Activated T-helper 1 cell treated with anti-CD3 and anti-CD28 coated beads, Interleukin-12 subunit alpha, Interleukin-12 subunit beta, Interleukin-2, Interleukin-4 antibody, amounts not matched to agents 30 ng/mL and 10 ng/mL and 1 ng/mL, durations not matched to agents 14 hours and 24 hours and 36 hours (primary cell): Measurements from ENCODE around the gene DOCK1. TPM values are rescaled to one million over a fixed set of nuclear protein-coding genes. Genes with fewer than 3 reads are reported as not detected.

ENCODE experiments used
- DNase-seq: peaks from one replicate; pipeline ENCODE4 v3.0.0; 2021; ENCODE audit warnings: low spot score
- H3K27ac Mint-ChIP-seq: one replicate; pipeline ENCODE4 v1.8.0; 2021; ENCODE audit warnings: mild to moderate bottlenecking, mixed read lengths
- H3K27me3 Mint-ChIP-seq: one replicate; pipeline ENCODE4 v1.8.0; 2022; ENCODE audit warnings: mild to moderate bottlenecking, moderate library complexity, mixed read lengths; ENCODE audit not compliant: insufficient read depth
- H3K36me3 Mint-ChIP-seq: one replicate; pipeline ENCODE4 v1.8.0; 2021; ENCODE audit warnings: low read depth, mixed read lengths
- H3K4me1 Mint-ChIP-seq: one replicate; pipeline ENCODE4 v1.8.0; 2021; ENCODE audit warnings: low read depth, mixed read lengths
- H3K4me3 Mint-ChIP-seq: one replicate; pipeline ENCODE4 v1.8.0; 2021; ENCODE audit warnings: mild to moderate bottlenecking, moderate library complexity, mixed read lengths
- H3K9me3 Mint-ChIP-seq: one replicate; pipeline ENCODE4 v1.8.0; 2021; ENCODE audit warnings: mixed read lengths
- intact Hi-C: fragments of 100-400 bp; cut with micrococcal nuclease; formaldehyde crosslinking; loops from one replicate; pipeline ENCODE4 v1.15.1; 2024
- total RNA-seq: library from RNA; stranded (reverse); gene quantifications from 2 replicates; pipeline ENCODE4 v1.2.3, GENCODE V29; 2022

DOCK1 gene
- total RNA-seq, 1 donor from 2014 or later = 0.75 TPM

DNA sequence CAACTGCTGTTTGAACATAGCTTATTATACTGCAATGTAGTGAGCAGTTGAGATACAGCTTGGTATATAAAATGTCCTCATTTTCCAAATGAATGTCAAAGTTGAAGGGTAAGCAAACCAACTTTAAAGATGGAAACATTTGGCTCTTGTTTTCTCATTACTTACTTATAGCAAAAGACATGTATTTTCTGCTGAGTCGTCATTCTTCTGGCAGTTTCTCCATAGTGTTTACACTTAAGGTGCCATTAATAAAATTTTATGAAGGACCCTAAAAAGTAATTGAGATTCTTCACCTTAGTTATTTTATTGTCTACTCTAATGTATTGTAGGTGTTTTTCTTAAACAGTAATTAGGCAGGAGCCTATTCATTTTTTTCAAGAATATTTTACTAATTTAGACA is 222.6 kb downstream of the DOCK1 start:
- no peaks in the 10 kb centered on the region for H3K9me3 Mint-ChIP-seq
- H3K27me3 Mint-ChIP-seq = peaks cover 5% of the 10 kb centered on the region
- intact Hi-C loops = no loop called here
- no peak overlapping the region for H3K27ac Mint-ChIP-seq
- no peak overlapping the region for H3K4me3 Mint-ChIP-seq
- DNase-seq = no peak
- H3K4me1 Mint-ChIP-seq = no peaks in the 10 kb centered on the region
- no peaks in the 10 kb centered on the region for H3K36me3 Mint-ChIP-seq

DNA sequence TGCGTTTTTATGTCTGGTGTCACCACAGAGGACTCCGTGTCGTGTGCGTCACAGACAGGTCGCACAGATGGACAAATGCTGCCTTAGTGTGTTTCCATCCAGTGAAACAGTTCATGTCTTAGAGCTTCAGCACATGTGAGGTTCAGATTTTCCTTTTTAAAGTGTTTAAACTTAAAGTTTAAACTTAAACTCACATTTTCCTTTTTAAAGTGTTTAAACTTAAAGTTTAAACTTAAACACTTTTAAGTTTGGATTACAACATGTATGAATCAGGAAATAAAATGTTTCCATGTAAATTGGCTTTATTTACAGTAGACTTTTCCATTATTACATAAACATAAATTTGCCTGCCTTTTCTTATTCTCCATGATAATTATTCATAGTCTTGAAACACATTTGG is 223.9 kb downstream of the DOCK1 start:
- Mint-ChIP-seq H3K9me3 (no peaks in the 10 kb centered on the region), H3K27ac (no peak overlapping the region), H3K36me3 (no peaks in the 10 kb centered on the region), H3K27me3 (peaks cover 5% of the 10 kb centered on the region), H3K4me3 (no peak overlapping the region), H3K4me1 (no peaks in the 10 kb centered on the region)
- no peak for DNase-seq
- intact Hi-C loops = no loop called here

DNA sequence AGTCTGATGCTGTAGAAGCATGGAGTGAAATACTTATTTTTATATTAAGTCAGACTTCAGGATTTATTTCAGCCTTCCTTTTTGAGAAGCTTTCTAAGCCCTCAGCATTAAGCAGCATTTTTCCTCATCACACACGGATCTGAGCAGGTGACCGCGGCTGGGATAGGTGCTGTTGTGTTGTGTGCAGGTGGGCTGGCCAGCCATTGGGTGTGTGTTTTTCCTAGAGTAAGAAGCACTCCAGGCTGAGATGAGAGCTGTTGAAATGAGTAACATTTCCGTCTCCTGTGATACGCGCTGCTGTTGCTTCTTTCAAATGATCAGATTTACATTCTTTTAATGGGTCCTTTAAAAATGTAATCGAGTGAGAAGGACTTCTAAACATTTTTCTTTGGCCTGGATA is 227.2 kb downstream of the DOCK1 start:
- no peaks in the 10 kb centered on the region for H3K4me1 Mint-ChIP-seq
- H3K4me3 Mint-ChIP-seq = no peak overlapping the region
- no peaks in the 10 kb centered on the region for H3K36me3 Mint-ChIP-seq
- H3K27ac Mint-ChIP-seq = no peak overlapping the region
- DNase-seq = no peak
- H3K9me3 Mint-ChIP-seq = no peaks in the 10 kb centered on the region
- peaks cover 2% of the 10 kb centered on the region for H3K27me3 Mint-ChIP-seq
- intact Hi-C loops = no loop called here

DNA sequence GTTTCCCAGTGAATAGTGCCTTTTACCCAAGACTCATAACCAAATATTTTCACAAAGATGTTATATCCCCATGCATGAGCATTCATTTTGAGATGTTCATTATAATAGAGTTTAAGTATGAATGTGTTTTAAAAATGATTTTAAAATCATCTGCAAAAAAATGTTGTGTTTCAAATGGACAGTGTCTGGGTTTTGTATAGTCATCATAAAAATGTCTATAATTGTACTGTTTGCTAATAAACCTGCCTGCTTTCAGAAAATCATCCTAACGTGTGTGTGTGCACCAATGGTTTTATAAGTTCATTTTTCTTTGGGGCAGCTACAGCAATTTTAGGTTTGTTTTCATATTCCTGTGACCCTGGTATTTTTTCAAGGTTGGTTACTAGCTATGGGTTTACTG is 228.0 kb downstream of the DOCK1 start:
- Mint-ChIP-seq H3K9me3 (no peaks in the 10 kb centered on the region), H3K4me1 (no peaks in the 10 kb centered on the region), H3K27ac (no peak overlapping the region), H3K36me3 (no peaks in the 10 kb centered on the region), H3K4me3 (no peak overlapping the region), H3K27me3 (peaks cover 2% of the 10 kb centered on the region)
- DNase-seq = no peak
- intact Hi-C loops = no loop called here

DNA sequence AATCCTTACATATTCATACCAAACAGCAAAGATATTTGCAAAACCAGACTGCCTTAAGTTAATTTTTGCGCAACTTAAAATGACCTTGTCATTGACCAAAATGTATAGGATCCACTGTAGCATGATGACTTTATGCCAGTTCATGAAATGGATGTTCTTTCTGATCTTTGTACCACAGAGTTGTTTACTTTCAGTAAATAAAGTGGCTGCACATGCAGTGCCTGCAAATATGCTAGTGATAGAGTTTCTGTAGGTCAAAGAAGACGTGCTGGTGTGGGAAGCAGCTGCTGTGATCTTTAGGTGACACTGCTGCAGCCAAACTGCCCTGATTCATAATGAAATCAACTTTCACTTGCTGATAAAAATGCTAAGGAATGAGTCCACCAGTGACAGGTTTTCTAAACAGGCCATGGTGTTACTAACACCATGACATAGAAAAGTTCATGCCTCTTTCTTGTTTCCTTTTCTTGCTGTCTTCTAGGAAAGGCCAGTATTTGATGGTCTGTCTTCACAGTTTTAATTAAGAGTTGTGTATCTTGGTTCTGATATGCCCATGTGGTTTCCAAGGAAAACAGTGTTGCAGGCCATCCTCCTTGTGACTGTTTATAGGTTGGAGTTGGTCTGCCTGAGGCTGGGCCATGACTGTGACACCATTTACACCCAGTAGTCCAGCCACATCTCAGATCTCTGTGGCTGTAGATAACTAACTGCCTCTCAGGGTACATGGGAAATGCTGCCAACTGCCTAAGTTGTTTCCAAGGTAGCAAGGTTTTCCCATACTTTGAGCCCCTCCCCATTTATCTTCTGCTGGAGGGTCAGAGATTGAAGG is 228.7 kb downstream of the DOCK1 start:
- peaks cover 2% of the 10 kb centered on the region for H3K27me3 Mint-ChIP-seq
- intact Hi-C loops = no loop called here
- H3K9me3 Mint-ChIP-seq = no peaks in the 10 kb centered on the region
- H3K4me1 Mint-ChIP-seq = no peaks in the 10 kb centered on the region
- no peak for DNase-seq
- no peaks in the 10 kb centered on the region for H3K36me3 Mint-ChIP-seq
- H3K4me3 Mint-ChIP-seq = no peak overlapping the region
- no peak overlapping the region for H3K27ac Mint-ChIP-seq

DNA sequence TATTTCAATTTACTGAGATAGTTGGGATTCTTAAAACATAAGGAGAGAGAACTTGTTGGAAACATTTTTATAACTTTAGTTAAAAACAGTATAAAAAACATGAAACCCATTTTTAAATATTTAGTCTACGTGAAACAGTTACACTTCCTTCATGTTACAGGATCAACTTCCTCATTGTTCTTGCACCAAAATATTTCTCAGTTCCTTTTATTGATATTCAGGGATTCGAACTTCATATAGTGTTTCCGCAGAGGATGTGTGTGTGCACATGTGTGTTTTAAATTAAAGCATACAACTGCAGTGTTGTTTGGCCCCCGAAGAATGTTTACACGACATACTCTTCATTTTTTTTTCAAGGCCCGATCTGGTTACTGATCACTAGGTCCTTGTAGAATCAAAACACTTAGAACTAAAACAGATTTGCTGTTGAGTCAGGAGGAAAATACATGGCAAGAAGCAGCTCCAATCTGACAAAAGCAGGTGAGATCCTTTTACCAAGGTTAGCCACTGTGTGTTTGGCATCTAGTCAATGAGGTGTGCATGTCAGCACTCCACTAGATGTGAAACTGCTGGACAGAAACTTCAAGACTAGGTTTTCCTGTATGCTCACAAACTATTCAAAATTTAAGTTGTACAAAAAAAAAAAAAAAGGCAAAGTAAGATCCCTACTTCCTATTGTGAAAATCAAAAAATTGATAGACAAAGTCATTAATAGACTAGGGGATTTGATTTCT is 230.8 kb downstream of the DOCK1 start:
- Mint-ChIP-seq H3K4me1 (no peaks in the 10 kb centered on the region), H3K36me3 (no peaks in the 10 kb centered on the region), H3K4me3 (no peak overlapping the region), H3K9me3 (no peaks in the 10 kb centered on the region), H3K27ac (no peak overlapping the region), H3K27me3 (peaks cover 4% of the 10 kb centered on the region)
- DNase-seq = no peak
- intact Hi-C loops = no loop called here

DNA sequence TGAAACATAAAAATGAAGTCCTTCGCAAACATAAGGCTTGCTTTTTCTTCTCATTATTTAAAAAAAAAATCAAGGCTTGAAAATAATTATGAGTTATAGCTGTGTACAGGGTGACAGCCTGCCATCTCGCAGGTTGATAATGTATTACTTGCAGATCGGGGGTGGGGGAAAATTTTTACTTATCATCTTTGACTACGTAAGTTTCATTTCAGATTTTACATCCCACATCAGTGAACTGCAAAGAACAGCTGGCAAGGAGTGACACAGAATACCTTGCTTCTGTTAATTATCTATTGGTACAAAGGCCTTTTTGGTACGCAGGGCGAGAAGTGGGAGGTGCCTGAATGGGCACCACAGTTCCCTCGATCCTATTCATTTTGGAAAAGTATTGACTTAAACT is 232.2 kb downstream of the DOCK1 start:
- H3K27ac Mint-ChIP-seq = no peak overlapping the region

DNA sequence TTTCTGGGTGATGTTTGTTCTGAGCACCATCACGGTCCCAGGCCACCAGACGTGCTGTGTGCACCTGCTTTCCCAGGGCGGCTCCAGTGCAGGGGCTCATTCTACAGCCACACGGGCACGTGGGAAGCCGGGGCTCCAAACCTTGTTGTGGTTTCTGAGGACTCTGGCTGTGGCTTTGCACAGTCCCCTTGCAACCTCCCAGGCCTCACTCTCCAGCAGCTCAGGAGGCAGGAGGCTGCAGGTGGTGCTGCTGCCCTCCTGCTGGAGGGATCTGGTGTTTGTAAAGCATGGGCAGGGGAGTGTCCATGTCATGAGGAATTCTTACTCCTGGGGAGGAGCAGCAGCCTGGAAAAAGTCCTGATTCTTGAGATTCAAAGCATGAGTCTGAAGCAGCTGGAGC is 236.9 kb downstream of the DOCK1 start:
- H3K27me3 Mint-ChIP-seq = peaks cover 2% of the 10 kb centered on the region
- no peaks in the 10 kb centered on the region for H3K36me3 Mint-ChIP-seq
- no peaks in the 10 kb centered on the region for H3K9me3 Mint-ChIP-seq
- H3K27ac Mint-ChIP-seq = no peak overlapping the region
- no peak for DNase-seq
- H3K4me1 Mint-ChIP-seq = no peaks in the 10 kb centered on the region
- intact Hi-C loops = no loop called here
- H3K4me3 Mint-ChIP-seq = no peak overlapping the region

More for the DNA sequence above, 232.2 kb downstream of the DOCK1 start:
- H3K4me1 Mint-ChIP-seq = no peaks in the 10 kb centered on the region
- peaks cover 4% of the 10 kb centered on the region for H3K27me3 Mint-ChIP-seq
- no peaks in the 10 kb centered on the region for H3K36me3 Mint-ChIP-seq
- intact Hi-C loops = no loop called here
- no peak for DNase-seq
- no peak overlapping the region for H3K4me3 Mint-ChIP-seq
- no peaks in the 10 kb centered on the region for H3K9me3 Mint-ChIP-seq

DNA sequence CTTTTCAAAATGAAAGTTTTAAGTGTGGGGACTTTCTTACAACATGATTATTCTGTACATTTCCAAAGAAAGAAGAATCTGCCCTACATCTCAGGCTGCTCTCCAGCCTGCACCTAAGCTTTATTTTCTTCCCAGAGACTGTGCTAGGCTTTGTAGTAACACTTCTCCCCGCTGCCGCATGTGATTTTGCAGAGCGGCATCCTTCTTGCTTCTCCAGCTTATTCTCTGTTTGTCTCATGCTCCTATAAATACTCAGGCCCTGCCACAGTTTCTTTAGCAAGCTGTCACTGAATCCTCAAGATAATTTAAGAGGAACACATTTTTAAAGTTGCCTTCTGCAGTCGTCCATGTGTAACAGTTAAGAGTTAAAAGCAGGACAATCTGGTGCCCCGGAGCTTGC is 237.6 kb downstream of the DOCK1 start:
- H3K27me3 Mint-ChIP-seq = peaks cover 2% of the 10 kb centered on the region
- DNase-seq = no peak
- no peak overlapping the region for H3K4me3 Mint-ChIP-seq
- no peak overlapping the region for H3K27ac Mint-ChIP-seq
- intact Hi-C loops = no loop called here
- no peaks in the 10 kb centered on the region for H3K4me1 Mint-ChIP-seq
- H3K36me3 Mint-ChIP-seq = no peaks in the 10 kb centered on the region
- no peaks in the 10 kb centered on the region for H3K9me3 Mint-ChIP-seq

DNA sequence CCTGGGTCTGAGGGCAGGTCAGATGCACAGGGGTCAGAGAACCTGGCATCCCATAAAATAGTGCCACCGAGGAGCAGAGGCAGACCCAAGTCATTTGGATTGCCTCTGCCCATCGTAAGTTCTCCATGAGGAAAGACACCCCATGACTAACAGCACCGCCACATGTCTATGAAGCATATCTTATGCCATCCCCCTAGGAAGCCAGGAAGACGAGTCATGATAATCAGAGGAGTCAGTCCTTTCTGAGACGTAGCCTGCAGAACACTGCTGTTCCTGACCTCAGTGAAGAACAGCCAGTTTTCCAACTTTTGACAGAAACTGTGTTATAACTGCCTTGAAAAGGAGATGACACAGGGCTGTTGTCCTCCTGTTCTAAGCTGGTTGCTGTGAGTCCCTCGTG is 239.9 kb downstream of the DOCK1 start:
- intact Hi-C loops = no loop called here
- Mint-ChIP-seq H3K27me3 (peaks cover 2% of the 10 kb centered on the region), H3K4me1 (peaks cover 6% of the 10 kb centered on the region), H3K27ac (no peak overlapping the region), H3K9me3 (no peaks in the 10 kb centered on the region), H3K4me3 (no peak overlapping the region), H3K36me3 (no peaks in the 10 kb centered on the region)
- no peak for DNase-seq

DNA sequence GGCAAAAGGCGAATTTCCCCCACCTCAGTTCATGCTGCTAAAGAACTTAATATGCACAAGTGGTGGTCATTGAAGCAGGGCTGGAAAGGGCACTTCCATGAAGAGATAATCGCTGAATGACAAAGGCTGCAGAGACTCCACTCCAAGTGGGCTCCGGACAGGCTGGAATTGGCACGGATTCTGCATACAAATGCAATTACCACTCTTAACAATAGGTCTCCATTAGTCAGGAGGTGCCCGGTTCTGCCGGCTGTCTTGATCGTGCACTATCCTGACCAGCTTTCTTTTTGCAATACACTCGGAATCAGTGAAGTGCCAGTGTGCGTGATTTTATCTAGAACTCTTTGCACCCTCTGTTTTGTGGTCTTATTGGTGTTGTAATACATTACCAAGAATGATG is 241.4 kb downstream of the DOCK1 start:
- no peak for DNase-seq
- no peaks in the 10 kb centered on the region for H3K36me3 Mint-ChIP-seq
- H3K27me3 Mint-ChIP-seq = no peaks in the 10 kb centered on the region
- peaks cover 6% of the 10 kb centered on the region for H3K4me1 Mint-ChIP-seq
- H3K27ac Mint-ChIP-seq = no peak overlapping the region
- no peaks in the 10 kb centered on the region for H3K9me3 Mint-ChIP-seq
- no peak overlapping the region for H3K4me3 Mint-ChIP-seq
- intact Hi-C loops = no loop called here

DNA sequence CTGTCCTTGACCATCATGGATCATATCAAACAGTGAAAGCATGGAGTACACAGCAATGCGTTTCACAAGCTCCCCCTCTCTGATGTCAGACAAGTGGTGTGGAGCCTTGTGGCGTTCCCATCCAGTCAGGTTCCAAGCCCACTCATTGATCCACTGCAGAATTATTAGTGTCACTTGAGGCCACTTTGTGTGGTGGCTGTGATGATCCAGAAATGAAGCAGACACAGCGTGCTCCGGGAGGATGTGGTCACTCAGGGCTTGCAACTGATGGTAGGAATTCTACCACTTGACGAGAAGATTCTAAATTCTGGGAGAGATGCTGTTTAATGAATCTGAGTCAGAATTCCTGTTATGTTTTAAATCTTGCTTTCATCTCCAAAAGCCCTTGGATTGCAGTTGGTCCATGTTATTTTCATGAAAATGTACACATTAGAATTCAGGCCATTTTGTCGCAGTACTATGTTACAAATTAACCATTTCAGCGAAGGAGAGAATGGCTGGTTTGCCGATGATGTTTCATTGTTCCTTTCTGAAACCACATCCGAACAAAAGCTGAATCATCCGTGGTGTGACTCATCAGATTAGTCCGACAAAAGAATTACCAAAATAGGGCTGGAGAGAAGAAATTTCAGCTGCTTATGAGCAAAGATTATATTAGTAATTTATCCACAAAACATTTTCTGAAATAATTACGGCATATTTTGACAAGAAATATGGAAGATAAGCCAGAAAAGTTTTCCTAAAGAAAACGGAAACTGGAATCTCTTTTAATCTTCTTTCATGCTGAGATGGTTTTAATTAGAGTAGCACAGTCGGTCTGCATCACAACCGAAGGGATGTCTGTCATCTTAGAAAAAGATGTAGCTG is 243.1 kb downstream of the DOCK1 start:
- no peak overlapping the region for H3K4me3 Mint-ChIP-seq
- peaks cover 6% of the 10 kb centered on the region for H3K4me1 Mint-ChIP-seq
- H3K27ac Mint-ChIP-seq = no peak overlapping the region
- no peaks in the 10 kb centered on the region for H3K36me3 Mint-ChIP-seq
- H3K9me3 Mint-ChIP-seq = no peaks in the 10 kb centered on the region
- intact Hi-C loops = no loop called here
- DNase-seq = no peak
- H3K27me3 Mint-ChIP-seq = peaks cover 2% of the 10 kb centered on the region

DNA sequence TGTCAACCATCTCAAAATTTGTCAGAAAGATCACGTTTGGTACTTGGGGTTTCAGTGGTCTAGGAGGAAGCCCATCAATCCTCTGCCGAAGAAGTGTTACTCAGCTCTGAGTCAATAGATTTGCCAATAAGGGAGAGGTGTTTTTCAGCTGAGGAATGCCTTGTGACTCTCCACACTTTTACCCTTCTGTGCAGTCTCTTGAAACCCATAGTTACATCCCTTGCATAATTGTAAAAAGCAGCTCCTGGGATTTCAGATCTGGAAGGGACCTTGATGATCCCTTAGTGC is 243.6 kb downstream of the DOCK1 start:
- Mint-ChIP-seq H3K27me3 (peaks cover 2% of the 10 kb centered on the region), H3K4me1 (peaks cover 6% of the 10 kb centered on the region), H3K27ac (no peak overlapping the region), H3K4me3 (no peak overlapping the region), H3K36me3 (no peaks in the 10 kb centered on the region), H3K9me3 (no peaks in the 10 kb centered on the region)
- DNase-seq = no peak
- intact Hi-C loops = no loop called here
